ENCODE results near the gene TBXAS1.

Gene TBXAS1

GRCh38 chr7:140017034-140017433 is 188.0 kb downstream of the TBXAS1 start:
- no peaks in the 10 kb centered on the region for H3K27me3 Mint-ChIP-seq
- no peak overlapping the region for H3K4me3 Mint-ChIP-seq
- DNase-seq: no peak
- H3K4me1 Mint-ChIP-seq (ENCODE audit: low read depth): no peaks in the 10 kb centered on the region
- H3K27ac Mint-ChIP-seq: no peak overlapping the region
- H3K36me3 Mint-ChIP-seq (ENCODE audit: low read depth): peaks cover 2% of the 10 kb centered on the region
- no peaks in the 10 kb centered on the region for H3K9me3 Mint-ChIP-seq

- Mint-ChIP-seq H3K27ac (no peak overlapping the region), H3K27me3 (no peaks in the 10 kb centered on the region), H3K4me3 (no peak overlapping the region), H3K36me3 (ENCODE audit: low read depth) (peaks cover 7% of the 10 kb centered on the region), H3K9me3 (no peaks in the 10 kb centered on the region), H3K4me1 (ENCODE audit: low read depth) (no peaks in the 10 kb centered on the region)
- no peak for DNase-seq
These were observed 188.5 kb downstream of the TBXAS1 start for GRCh38 chr7:140017543-140017942.

GRCh38 chr7:140018125-140019043 is 189.3 kb downstream of the TBXAS1 start:
- no peak for DNase-seq
- Mint-ChIP-seq H3K4me3 (no peak overlapping the region), H3K27me3 (no peaks in the 10 kb centered on the region), H3K27ac (no peak overlapping the region), H3K9me3 (no peaks in the 10 kb centered on the region), H3K4me1 (ENCODE audit: low read depth) (no peaks in the 10 kb centered on the region), H3K36me3 (ENCODE audit: low read depth) (peaks cover 16% of the 10 kb centered on the region)

- Mint-ChIP-seq H3K9me3 (no peaks in the 10 kb centered on the region), H3K36me3 (ENCODE audit: low read depth) (peaks cover 24% of the 10 kb centered on the region), H3K4me1 (ENCODE audit: low read depth) (no peaks in the 10 kb centered on the region), H3K27ac (no peak overlapping the region), H3K27me3 (no peaks in the 10 kb centered on the region), H3K4me3 (no peak overlapping the region)
- no peak for DNase-seq
These were observed 190.1 kb downstream of the TBXAS1 start for GRCh38 chr7:140019172-140019571.

DNA sequence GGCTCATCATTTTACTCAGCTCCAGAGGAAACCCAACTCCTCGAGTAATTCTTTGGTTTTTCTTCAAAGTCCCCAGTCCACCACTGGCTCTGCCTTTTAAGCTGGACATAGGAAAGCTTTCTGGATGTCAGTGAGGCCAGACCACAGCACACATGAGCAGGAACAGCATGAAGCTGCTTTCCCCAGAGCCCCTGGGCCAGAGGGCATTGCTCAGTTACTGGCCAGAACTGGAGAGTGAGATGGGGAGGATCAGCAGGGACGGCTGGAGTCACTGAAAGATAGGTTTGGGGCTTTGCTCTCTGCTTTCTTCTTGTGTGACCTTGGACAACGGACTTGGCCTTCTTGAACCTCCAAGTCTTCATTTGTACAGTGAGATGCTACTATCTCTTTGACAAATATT is 190.5 kb downstream of the TBXAS1 start:
- H3K4me1 Mint-ChIP-seq (ENCODE audit: low read depth): no peaks in the 10 kb centered on the region
- DNase-seq: no peak
- H3K36me3 Mint-ChIP-seq (ENCODE audit: low read depth): peaks cover 28% of the 10 kb centered on the region
- no peak overlapping the region for H3K27ac Mint-ChIP-seq
- no peaks in the 10 kb centered on the region for H3K9me3 Mint-ChIP-seq
- no peaks in the 10 kb centered on the region for H3K27me3 Mint-ChIP-seq
- no peak overlapping the region for H3K4me3 Mint-ChIP-seq

- Mint-ChIP-seq H3K9me3 (no peaks in the 10 kb centered on the region), H3K4me1 (ENCODE audit: low read depth) (no peaks in the 10 kb centered on the region), H3K4me3 (no peak overlapping the region), H3K27me3 (no peaks in the 10 kb centered on the region), H3K27ac (no peak overlapping the region), H3K36me3 (ENCODE audit: low read depth) (peaks cover 43% of the 10 kb centered on the region)
- DNase-seq: no peak
These were observed 192.5 kb downstream of the TBXAS1 start for GRCh38 chr7:140021603-140022002.

- Mint-ChIP-seq H3K36me3 (ENCODE audit: low read depth) (peaks cover 52% of the 10 kb centered on the region), H3K9me3 (no peaks in the 10 kb centered on the region), H3K4me1 (ENCODE audit: low read depth) (no peaks in the 10 kb centered on the region), H3K27ac (no peak overlapping the region), H3K4me3 (no peak overlapping the region), H3K27me3 (no peaks in the 10 kb centered on the region)
- no peak for DNase-seq
These were observed 193.6 kb downstream of the TBXAS1 start for GRCh38 chr7:140022582-140023211.

DNA sequence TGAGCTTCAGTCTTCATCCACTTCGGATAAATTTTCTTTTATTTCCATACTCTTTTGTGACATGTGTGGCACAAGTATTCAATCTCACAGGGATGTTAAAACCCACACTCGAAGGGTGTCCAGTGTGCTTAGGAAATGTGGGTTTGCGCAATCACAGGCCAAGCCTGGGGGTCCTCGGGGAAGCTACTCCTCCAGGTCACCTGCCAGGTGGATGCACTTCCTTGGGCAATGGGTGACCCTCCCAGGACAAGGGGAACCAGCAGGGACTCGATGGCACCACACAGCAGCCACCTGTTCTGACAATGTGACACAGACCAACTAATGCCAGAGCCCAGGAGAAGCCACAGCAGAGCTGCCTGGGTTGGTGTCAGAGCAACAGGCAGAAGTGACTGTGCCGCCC is 194.7 kb downstream of the TBXAS1 start:
- Mint-ChIP-seq H3K4me3 (no peak overlapping the region), H3K9me3 (no peaks in the 10 kb centered on the region), H3K27me3 (no peaks in the 10 kb centered on the region), H3K4me1 (ENCODE audit: low read depth) (no peaks in the 10 kb centered on the region), H3K27ac (no peak overlapping the region), H3K36me3 (ENCODE audit: low read depth) (peaks cover 63% of the 10 kb centered on the region)
- no peak for DNase-seq

GRCh38 chr7:140024585-140024984 is 195.5 kb downstream of the TBXAS1 start:
- DNase-seq: no peak
- Mint-ChIP-seq H3K4me3 (no peak overlapping the region), H3K27ac (no peak overlapping the region), H3K27me3 (no peaks in the 10 kb centered on the region), H3K4me1 (ENCODE audit: low read depth) (no peaks in the 10 kb centered on the region), H3K36me3 (ENCODE audit: low read depth) (peaks cover 65% of the 10 kb centered on the region), H3K9me3 (no peaks in the 10 kb centered on the region)

DNA sequence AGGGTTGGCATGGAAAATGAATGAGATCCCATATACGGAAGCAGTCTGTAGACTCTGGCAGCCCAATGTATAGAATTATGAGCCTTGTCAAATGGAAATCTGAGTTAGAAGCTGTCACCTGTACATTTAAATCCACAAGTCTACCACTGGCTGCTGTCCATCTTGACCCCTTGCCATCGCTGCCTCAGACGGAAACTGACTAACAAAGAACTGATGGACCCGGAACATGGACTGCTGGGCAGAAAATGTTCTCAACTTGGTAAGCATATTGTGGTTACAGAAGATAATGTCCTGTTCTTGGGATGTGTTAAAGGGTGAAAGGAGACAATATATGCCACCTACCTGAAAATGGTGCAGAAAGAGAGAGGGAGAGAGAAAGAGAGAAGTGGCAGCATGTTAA is 196.2 kb downstream of the TBXAS1 start:
- H3K27ac Mint-ChIP-seq: no peak overlapping the region
- H3K4me1 Mint-ChIP-seq (ENCODE audit: low read depth): no peaks in the 10 kb centered on the region
- DNase-seq: no peak
- H3K9me3 Mint-ChIP-seq: no peaks in the 10 kb centered on the region
- H3K4me3 Mint-ChIP-seq: no peak overlapping the region
- no peaks in the 10 kb centered on the region for H3K27me3 Mint-ChIP-seq
- H3K36me3 Mint-ChIP-seq (ENCODE audit: low read depth): peaks cover 65% of the 10 kb centered on the region

DNA sequence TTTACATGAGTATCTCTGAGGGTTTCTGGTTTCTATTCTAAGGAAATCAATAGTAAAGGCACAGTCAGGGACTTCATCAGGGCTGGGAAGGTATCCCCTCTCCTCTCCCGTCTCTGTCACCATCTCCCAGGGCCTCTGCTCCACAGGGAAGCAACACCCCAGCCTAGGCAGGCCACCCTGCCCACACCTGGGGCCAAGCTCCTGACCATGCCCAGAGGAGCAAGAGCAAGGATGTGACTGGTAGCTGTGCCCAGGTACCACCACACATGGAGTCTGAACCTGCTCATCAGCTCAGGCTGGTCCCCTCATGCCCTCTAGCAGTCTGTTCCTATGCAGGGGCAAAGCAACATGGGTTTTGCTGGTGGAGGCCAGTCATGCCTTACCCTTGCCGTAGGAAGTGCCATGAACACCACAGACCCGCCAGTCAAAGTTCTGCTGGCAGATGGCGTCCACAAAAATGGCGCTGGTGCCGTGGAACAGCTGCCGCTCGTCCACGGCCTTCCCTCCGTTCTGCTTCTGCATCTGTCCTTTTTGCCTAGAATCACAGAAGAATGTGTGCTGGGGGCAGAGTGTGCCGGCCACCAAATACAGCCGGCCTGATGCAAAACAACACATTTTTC is 196.9 kb downstream of the TBXAS1 start:
- H3K36me3 Mint-ChIP-seq (ENCODE audit: low read depth): peaks cover 70% of the 10 kb centered on the region
- H3K27ac Mint-ChIP-seq: no peak overlapping the region

DNA sequence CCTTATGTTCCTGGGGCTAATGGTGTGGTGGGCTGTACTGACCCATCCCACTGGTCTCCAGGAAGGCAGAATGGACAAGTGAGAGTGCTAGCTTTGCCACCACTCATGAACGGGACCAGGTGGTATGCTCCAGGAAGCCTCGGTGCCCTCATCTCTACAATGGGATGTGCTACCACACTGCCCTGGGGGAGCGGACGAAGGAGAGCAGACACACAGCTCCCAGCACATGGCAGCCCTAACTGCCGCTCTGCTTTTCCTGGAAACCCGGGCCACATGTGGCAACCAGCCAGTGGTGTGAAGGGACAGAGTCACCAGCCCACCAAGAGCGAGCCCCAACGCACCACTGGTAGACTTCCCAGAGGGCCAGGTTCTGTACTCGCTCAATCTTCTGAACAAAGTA is 197.9 kb downstream of the TBXAS1 start:
- H3K4me1 Mint-ChIP-seq (ENCODE audit: low read depth): no peaks in the 10 kb centered on the region
- no peaks in the 10 kb centered on the region for H3K9me3 Mint-ChIP-seq
- no peak overlapping the region for H3K27ac Mint-ChIP-seq
- no peak for DNase-seq
- no peak overlapping the region for H3K4me3 Mint-ChIP-seq
- no peaks in the 10 kb centered on the region for H3K27me3 Mint-ChIP-seq
- peaks cover 74% of the 10 kb centered on the region for H3K36me3 Mint-ChIP-seq (ENCODE audit: low read depth)

More for the DNA sequence above, 196.9 kb downstream of the TBXAS1 start:
- DNase-seq: no peak
- no peaks in the 10 kb centered on the region for H3K27me3 Mint-ChIP-seq
- no peaks in the 10 kb centered on the region for H3K9me3 Mint-ChIP-seq
- H3K4me1 Mint-ChIP-seq (ENCODE audit: low read depth): no peaks in the 10 kb centered on the region
- H3K4me3 Mint-ChIP-seq: no peak overlapping the region

DNA sequence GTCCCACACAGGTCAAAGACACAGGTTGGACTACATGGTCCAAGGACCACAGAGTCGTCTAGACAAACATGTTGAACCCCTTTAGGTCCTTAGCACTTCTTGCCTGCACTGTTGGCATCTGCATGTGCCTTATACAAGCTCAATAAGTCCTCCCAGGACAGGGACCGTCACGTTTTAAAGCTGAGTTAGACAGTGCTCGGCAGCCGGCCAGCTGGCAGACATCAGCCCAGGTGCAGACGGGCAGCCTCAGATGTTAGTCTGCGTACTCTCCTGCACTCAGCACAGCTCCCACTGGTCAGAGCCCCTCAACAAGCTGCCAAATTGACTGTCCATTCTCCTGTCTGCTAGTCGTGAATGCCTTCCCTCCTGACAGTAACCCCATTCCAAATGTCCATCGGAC is 198.8 kb downstream of the TBXAS1 start:
- Mint-ChIP-seq H3K36me3 (ENCODE audit: low read depth) (peaks cover 71% of the 10 kb centered on the region), H3K27ac (no peak overlapping the region), H3K4me3 (no peak overlapping the region), H3K9me3 (no peaks in the 10 kb centered on the region), H3K27me3 (no peaks in the 10 kb centered on the region), H3K4me1 (ENCODE audit: low read depth) (no peaks in the 10 kb centered on the region)
- DNase-seq: no peak

GRCh38 chr7:140028311-140028710 is 199.2 kb downstream of the TBXAS1 start:
- Mint-ChIP-seq H3K9me3 (no peaks in the 10 kb centered on the region), H3K27ac (no peak overlapping the region), H3K4me1 (ENCODE audit: low read depth) (peaks cover 2% of the 10 kb centered on the region), H3K27me3 (no peaks in the 10 kb centered on the region), H3K4me3 (no peak overlapping the region), H3K36me3 (ENCODE audit: low read depth) (peaks cover 71% of the 10 kb centered on the region)
- no peak for DNase-seq

- peaks cover 71% of the 10 kb centered on the region for H3K36me3 Mint-ChIP-seq (ENCODE audit: low read depth)
- no peaks in the 10 kb centered on the region for H3K27me3 Mint-ChIP-seq
- H3K4me1 Mint-ChIP-seq (ENCODE audit: low read depth): peaks cover 4% of the 10 kb centered on the region
- no peak overlapping the region for H3K27ac Mint-ChIP-seq
- H3K9me3 Mint-ChIP-seq: no peaks in the 10 kb centered on the region
- H3K4me3 Mint-ChIP-seq: no peak overlapping the region
- DNase-seq: no peak
These were observed 200.0 kb downstream of the TBXAS1 start for GRCh38 chr7:140029072-140029471.
